IPS DF 6.9 (cell line): ENCODE measurements around the gene CCDC187.

Experiments
- DNase-seq: peaks from one replicate; pipeline ENCODE4 v3.0.0-alpha.2; 2013; ENCODE audit warnings: low read depth, low spot score
- H3K27ac ChIP-seq: one replicate; pipeline ENCODE4 v1.5.1; 2013; ENCODE audit warnings: low read length, control low read depth
- H3K27me3 ChIP-seq: 2 replicates; pipeline ENCODE4 v1.6.1; 2013; ENCODE audit warnings: mild to moderate bottlenecking, low read length; ENCODE audit not compliant: control insufficient read depth, insufficient read depth
- H3K36me3 ChIP-seq: 2 replicates; pipeline ENCODE4 v1.6.1; 2013; ENCODE audit warnings: low read length; ENCODE audit not compliant: control insufficient read depth, insufficient read depth
- H3K4me1 ChIP-seq: 2 replicates; pipeline ENCODE4 v1.6.1; 2013; ENCODE audit warnings: low read length; ENCODE audit not compliant: control insufficient read depth, insufficient read depth
- H3K4me3 ChIP-seq: 2 replicates; pipeline ENCODE4 v1.5.1; 2013; ENCODE audit warnings: mild to moderate bottlenecking, low read length
- H3K9me3 ChIP-seq: 2 replicates; pipeline ENCODE4 v1.6.1; 2013; ENCODE audit warnings: low read length, inconsistent platforms; ENCODE audit not compliant: control insufficient read depth, insufficient read depth
- WGBS: extraction: QIAGEN DNeasy Blood & Tissue Kit; methylation state at CpG from one replicate; pipeline ENCODE4 v1.1.7; 2013; ENCODE audit warnings: mixed read lengths, missing lambda C conversion rate; ENCODE audit not compliant: insufficient read length, insufficient coverage; 5-methylcytosine and 5-hydroxymethylcytosine counted together

The CCDC187 gene

DNA sequence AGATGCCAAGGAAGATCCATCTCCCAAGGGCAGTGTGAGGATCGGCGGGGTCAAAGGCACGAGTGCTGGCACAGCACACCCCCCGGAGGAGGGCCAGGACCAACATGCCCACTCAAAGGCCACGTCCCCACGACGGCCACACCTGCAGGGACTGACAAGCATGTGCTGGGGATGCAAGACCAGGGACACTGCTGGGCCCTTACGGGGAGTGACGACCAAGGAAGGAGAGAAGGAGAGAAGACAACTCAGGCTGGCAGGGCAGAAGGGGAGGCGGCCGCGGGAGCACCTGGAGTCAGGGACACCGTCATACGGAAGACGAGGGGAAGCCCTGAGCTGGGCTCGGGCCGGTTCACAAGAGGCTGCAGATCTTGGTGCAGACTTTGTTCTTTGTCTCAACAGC, 68.7 kb downstream of the CCDC187 start:
- DNase-seq: no peak
- Histone ChIP-seq H3K4me3 (no peak overlapping the region), H3K27me3 (no peaks in the 10 kb centered on the region), H3K27ac (no peak overlapping the region), H3K36me3 (peaks cover 9% of the 10 kb centered on the region; the same call in 1 of the 2 replicates), H3K4me1 (no peaks in the 10 kb centered on the region), H3K9me3 (no peaks in the 10 kb centered on the region)
- WGBS: no CpG with 5 or more reads among the region's 17 CpGs

DNA sequence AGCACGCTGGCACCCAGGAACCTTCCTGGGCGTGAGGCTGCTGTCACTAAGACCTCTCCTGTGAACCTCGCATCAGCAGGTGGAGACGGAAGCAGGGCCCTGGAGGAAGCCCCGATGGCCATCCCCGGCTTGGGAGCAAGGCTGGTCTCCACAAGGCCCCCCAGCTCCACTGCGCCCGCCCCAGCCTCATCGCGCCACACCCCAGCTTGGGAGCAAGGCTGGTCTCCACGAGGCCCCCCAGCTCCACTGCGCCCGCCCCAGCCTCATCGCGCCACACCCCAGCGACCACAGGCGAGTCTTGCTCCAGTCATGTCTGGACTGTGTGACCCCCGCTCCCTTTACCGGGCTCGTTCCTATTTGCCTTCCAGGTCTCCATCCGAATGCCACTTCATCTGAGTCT, 69.3 kb downstream of the CCDC187 start:
- Histone ChIP-seq H3K27ac (no peak overlapping the region), H3K4me3 (no peak overlapping the region), H3K9me3 (no peaks in the 10 kb centered on the region), H3K27me3 (no peaks in the 10 kb centered on the region), H3K36me3 (peaks cover 9% of the 10 kb centered on the region; the same call in 1 of the 2 replicates), H3K4me1 (no peaks in the 10 kb centered on the region)
- no CpG with 5 or more reads among the region's 21 CpGs for WGBS
- DNase-seq: no peak

DNA sequence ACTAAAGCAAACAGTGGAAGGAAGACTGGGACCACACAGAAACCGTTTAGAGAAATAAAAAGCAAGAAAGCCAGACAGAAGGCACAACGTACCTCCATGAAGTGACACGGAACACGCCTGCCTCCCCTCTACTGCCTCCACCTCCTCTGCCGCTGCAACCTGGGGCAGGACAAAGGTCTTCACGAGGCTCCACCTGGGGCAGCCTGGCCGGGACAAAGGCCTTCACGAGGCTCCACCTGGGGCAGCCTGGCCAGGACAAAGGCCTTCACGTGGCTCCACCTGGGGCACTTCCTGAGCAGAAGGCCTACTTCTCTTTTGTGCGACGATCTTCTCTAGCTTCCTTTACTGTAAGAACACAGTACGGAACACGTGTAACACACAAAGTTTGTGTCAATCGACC, 70.0 kb downstream of the CCDC187 start:
- Histone ChIP-seq H3K4me3 (no peak overlapping the region), H3K9me3 (no peaks in the 10 kb centered on the region), H3K4me1 (no peaks in the 10 kb centered on the region), H3K27me3 (no peaks in the 10 kb centered on the region), H3K27ac (no peak overlapping the region), H3K36me3 (peaks cover 9% of the 10 kb centered on the region; the same call in 1 of the 2 replicates)
- no peak for DNase-seq
- no CpG with 5 or more reads among the region's 14 CpGs for WGBS

DNA sequence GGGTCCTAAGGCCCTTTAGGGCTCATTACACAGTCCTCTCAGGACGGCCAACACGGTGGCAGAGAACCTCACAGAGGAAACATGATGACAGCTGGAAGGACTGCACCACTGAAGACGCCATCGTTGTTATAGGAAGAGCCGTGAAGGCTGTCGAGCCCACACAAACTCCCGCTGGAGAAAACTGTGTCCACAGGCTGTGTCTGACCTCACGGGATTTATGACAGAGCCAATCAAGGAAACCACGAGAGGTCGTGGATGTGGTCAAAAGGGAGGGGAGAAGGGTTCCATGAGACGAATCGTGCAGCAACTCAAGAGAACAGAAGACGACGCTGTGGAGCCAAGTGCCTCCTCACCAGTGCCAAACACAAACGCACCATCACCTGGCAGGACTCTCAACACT, 70.5 kb downstream of the CCDC187 start:
- no peak for DNase-seq
- H3K9me3 ChIP-seq: no peaks in the 10 kb centered on the region
- peaks cover 9% of the 10 kb centered on the region; the same call in 1 of the 2 replicates for H3K36me3 ChIP-seq
- no peak overlapping the region for H3K27ac ChIP-seq
- H3K4me1 ChIP-seq: no peaks in the 10 kb centered on the region
- no peak overlapping the region for H3K4me3 ChIP-seq
- no CpG with 5 or more reads among the region's 15 CpGs for WGBS
- H3K27me3 ChIP-seq: no peaks in the 10 kb centered on the region

DNA sequence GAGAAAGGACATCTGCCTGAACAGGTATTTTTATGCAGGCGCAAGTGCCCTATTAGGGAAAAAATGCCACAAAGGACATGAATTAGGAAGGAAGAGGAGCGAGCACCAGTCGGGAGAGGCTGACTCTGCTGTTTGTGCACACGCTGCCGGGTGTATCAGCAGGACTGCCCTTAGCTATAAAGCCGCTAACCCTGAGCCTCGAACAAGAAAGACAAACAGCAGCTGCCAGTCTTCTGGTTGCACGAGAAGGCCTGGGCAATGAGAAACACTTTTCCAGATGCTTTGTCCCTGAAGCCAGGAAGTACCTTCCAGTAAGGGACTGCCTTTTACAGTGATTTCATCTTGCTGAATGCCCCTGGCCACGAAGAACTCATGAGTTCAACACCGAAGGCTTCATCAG, 70.9 kb downstream of the CCDC187 start:
- Histone ChIP-seq H3K4me1 (no peaks in the 10 kb centered on the region), H3K27me3 (no peaks in the 10 kb centered on the region), H3K27ac (no peak overlapping the region), H3K4me3 (no peak overlapping the region), H3K9me3 (no peaks in the 10 kb centered on the region), H3K36me3 (peaks cover 9% of the 10 kb centered on the region; the same call in 1 of the 2 replicates)
- WGBS: no CpG with 5 or more reads among the region's 10 CpGs
- no peak for DNase-seq

DNA sequence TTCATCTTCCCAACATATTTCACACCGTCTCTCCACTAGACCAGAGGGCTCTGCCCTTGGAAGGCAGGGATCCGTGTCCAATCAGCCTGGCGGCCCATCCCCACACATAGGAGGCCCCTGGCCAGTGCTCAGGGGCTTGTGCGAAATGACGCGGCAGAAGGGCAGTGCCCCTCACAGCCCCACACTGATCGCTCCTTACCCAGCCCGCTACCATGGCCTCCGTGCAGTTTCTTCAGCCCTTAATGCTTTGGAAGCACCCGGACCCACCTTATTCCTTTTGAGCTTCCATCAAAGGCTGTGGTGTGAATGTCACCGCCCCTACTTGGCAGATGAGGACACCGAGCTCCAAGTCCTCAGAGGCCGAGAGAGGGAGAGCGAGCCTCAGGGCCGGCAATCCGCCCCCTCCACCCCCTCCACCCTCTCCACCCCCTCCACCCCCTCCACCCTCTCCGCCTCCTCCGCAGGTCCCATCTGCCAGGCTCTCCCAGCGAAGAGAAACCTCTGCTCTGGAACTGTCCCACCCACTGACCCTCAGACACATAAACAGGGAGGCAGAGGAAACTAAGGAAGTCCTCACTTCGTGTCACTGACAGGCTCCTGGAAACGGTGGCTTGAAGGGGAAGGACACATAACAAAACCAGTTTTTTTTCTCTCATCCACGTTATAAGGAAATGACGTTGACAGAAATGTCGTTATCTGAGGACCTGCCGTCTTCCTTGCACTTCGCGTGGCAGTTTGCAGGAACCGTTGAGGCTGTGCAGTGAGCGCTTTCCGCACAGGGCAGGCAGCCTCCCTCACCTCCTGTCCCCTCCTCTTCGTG, 72.2 kb downstream of the CCDC187 start:
- Histone ChIP-seq H3K4me3 (no peak overlapping the region), H3K27ac (no peak overlapping the region), H3K36me3 (peaks cover 6% of the 10 kb centered on the region; the same call in 1 of the 2 replicates), H3K9me3 (no peaks in the 10 kb centered on the region), H3K27me3 (no peaks in the 10 kb centered on the region), H3K4me1 (no peaks in the 10 kb centered on the region)
- no CpG with 5 or more reads among the region's 31 CpGs for WGBS
- DNase-seq: no peak

DNA sequence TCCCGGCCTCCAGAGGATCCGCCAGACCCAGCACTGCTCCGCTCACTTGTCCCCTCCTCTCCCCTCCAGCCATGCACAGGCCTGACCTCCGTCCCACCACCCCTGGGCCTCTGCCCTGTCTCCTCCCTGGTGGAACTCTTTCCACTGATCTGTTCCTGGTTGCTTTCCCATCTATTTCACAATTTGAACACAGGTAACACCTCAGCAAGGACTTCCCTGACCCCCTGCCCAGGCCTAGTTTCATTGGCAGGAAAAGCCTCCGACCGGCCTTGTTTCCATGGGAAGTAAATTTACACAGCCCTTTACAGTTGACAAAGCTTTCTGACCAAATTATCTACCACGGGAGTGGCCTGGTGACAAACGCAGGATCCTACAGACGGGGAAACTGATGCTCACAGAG, 73.1 kb downstream of the CCDC187 start:
- no peaks in the 10 kb centered on the region for H3K4me1 ChIP-seq
- DNase-seq: no peak
- peaks cover 3% of the 10 kb centered on the region; the same call in 1 of the 2 replicates for H3K36me3 ChIP-seq
- no peak overlapping the region for H3K27ac ChIP-seq
- no CpG with 5 or more reads among the region's 9 CpGs for WGBS
- no peaks in the 10 kb centered on the region for H3K9me3 ChIP-seq
- no peaks in the 10 kb centered on the region for H3K27me3 ChIP-seq
- H3K4me3 ChIP-seq: no peak overlapping the region

DNA sequence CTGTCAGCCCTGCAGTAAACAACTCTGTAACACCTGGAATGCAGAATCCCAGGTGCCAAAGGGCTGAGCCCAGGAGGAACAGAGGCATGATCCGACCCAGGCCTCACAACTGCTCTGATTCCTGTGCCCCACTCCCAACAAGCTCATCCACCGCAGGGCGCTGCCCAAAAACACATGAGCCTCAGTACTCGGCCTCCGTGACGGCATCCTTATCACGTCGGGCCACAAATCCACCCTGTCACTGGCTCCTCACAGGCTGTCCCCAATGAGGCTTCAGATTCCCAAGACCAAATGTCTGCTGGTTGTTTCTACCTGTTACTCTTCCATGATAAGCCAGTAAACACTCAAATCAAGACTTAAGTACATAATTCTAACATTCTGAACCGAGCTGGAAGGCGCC, 73.5 kb downstream of the CCDC187 start:
- Histone ChIP-seq H3K4me1 (no peaks in the 10 kb centered on the region), H3K4me3 (no peak overlapping the region)
- no CpG with 5 or more reads among the region's 10 CpGs for WGBS

DNA sequence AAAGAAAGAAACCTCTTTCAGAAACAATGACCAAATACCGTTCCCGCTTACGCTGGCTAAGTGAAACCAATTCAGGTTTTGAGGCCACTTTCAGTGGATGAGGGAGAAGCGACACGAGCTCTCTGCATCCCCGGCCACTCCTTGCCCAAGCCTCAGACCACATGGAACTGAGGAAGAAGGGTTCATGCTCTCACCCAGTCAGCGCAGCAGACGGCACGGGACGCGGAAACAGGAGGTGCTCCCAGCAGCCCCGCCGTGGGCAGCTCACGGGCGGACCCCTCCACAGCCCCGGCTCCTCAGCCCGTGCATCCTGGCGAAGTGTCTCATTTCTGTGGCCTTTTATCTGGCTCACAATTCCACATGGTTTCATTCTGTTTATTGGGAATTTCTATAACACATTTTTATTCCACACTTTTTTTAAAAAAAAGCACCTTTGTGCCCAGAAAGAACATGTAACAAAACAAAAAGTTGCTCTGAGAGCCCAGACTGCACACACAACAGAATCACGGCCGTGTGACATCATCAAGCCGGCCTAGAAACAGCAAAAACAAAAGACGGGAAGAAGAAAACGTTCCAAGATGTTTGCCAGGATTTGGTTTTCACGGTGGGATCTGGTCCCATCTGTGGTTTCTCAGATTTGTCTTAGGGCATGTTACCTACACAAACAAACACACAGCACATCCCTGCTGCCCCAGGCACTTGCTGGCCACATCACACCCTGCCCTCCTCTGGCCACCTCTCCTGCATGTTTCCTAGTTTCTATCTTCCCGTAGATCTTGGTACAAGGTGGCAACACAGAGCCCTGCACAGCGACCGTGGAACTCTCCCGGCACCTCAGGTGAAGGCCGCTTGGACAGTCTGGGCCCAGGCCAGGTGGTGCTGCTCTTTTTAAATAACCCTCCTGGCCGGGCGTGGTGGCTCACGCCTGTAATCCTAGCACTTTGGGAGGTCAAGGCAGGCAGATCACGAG, 74.5 kb downstream of the CCDC187 start:
- Histone ChIP-seq H3K36me3 (peaks cover 3% of the 10 kb centered on the region; the same call in 1 of the 2 replicates), H3K9me3 (no peaks in the 10 kb centered on the region), H3K27me3 (no peaks in the 10 kb centered on the region), H3K4me3 (no peak overlapping the region), H3K4me1 (no peaks in the 10 kb centered on the region), H3K27ac (no peak overlapping the region)
- DNase-seq: no peak
- WGBS: no CpG with 5 or more reads among the region's 33 CpGs

More for the DNA sequence above, 73.5 kb downstream of the CCDC187 start:
- no peak for DNase-seq
- peaks cover 3% of the 10 kb centered on the region; the same call in 1 of the 2 replicates for H3K36me3 ChIP-seq
- H3K9me3 ChIP-seq: no peaks in the 10 kb centered on the region
- no peaks in the 10 kb centered on the region for H3K27me3 ChIP-seq
- H3K27ac ChIP-seq: no peak overlapping the region

DNA sequence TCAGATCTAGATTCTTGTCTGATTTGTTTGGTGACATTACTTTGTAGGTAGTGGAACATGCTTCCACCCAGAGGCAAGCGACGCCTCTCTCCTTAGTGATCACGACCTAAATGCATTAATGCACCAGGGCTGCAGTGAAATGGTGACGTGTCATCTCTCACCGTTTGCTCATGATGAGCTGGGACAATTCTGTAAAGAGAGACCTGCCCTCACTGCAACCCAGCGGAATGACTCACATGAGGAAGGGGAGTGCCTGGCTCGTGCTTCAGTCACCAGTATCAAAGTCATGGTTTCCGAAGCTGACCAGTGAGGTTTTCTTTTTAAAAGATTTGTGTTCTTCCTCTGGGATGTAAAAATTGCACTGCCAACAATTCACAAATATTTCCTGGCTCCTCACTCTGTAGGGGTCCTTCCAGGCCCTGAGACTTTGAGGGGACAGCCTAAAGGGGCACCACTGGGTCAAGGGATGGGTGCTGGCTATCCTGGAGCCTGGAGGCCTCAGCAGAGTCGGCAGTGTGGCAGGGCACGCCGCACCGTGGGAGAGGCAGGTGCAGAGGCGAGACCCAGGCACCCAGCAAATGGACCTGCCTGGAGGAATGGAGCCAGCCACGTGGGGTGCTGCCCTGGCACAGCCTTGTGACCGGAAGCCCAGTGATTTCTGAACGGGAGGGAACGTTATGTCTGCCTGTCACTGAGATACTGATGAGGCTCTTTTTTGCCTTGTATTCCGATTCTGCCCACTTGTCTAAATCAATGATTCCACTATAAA, 75.6 kb downstream of the CCDC187 start:
- Histone ChIP-seq H3K27me3 (no peaks in the 10 kb centered on the region), H3K4me3 (no peak overlapping the region), H3K4me1 (no peaks in the 10 kb centered on the region), H3K36me3 (peaks cover 3% of the 10 kb centered on the region; the same call in 1 of the 2 replicates), H3K9me3 (no peaks in the 10 kb centered on the region), H3K27ac (no peak overlapping the region)
- DNase-seq: no peak
- WGBS: no CpG with 5 or more reads among the region's 18 CpGs
